OCI-LY7 (cell line): Measurements from ENCODE around the gene C10orf88.

Experiments used
- EZH2phosphoT487 ChIP-seq: fragments of 200-600 bp; sonication (generic); IDR thresholded peaks from 2 replicates; pipeline ENCODE4 v1.6.1; 2018; ENCODE audit warnings: low read depth, borderline replicate concordance, mild to moderate bottlenecking, mixed run types, antibody characterized with exemption, low read length, moderate library complexity, mixed read lengths
- TF ChIP-seq, protein P1 (sequence below): fragments of 200-600 bp; sonication (generic); conservative IDR thresholded peaks from 2 replicates; pipeline ENCODE4 v1.5.1; 2014; ENCODE audit warnings: mild to moderate bottlenecking, antibody characterized with exemption, low read length, moderate library complexity, mixed read lengths

DNA sequence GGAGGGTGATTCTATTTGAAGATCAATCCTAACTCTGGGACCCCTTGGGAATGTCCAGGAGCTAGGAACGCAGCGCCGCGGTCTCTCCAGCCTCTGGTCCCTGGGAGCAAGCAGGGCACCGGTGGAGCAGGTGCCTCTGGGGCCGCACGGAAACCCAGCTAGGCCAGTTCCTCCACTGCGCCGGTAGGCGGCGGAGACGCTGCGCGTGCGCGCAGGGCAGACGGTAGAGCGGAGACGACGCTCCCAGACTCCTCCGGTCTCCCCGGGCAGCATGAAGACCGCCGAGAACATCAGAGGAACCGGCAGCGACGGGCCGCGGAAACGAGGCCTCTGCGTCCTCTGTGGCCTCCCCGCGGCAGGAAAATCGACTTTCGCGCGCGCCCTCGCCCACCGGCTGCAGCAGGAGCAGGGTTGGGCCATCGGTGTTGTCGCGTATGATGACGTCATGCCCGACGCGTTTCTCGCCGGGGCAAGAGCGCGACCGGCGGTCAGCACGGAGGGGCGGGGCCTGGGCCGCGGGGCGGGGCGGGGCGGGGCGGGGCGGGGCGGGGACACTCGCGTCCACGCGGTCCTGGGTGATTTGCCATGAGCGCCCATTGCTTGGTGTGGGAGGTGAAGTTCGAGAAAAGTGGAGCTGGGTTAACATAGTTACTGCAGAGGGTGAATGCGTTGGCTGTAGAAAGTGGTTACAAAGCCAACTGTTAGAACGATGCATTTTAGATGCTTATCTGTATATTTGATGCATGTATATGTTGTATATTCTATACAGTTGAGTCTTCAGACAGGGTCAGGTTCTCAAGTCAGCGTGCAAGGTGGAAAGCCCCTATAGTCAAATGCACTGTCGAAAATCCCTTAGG is 26.4 kb upstream of the C10orf88 start, which contains the start of gene PSTK:
- TF ChIP-seq, protein P1, sequence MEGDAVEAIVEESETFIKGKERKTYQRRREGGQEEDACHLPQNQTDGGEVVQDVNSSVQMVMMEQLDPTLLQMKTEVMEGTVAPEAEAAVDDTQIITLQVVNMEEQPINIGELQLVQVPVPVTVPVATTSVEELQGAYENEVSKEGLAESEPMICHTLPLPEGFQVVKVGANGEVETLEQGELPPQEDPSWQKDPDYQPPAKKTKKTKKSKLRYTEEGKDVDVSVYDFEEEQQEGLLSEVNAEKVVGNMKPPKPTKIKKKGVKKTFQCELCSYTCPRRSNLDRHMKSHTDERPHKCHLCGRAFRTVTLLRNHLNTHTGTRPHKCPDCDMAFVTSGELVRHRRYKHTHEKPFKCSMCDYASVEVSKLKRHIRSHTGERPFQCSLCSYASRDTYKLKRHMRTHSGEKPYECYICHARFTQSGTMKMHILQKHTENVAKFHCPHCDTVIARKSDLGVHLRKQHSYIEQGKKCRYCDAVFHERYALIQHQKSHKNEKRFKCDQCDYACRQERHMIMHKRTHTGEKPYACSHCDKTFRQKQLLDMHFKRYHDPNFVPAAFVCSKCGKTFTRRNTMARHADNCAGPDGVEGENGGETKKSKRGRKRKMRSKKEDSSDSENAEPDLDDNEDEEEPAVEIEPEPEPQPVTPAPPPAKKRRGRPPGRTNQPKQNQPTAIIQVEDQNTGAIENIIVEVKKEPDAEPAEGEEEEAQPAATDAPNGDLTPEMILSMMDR: peak; percentile 74
- no peak for TF ChIP-seq EZH2phosphoT487
